ENCODE data around the gene CCDC89.

CCDC89 gene

GRCh38 chr11:85647604-85648299, 38.2 kb downstream of the CCDC89 start, which contains the start of gene TMEM126A (continued):
- no peak for TF ChIP-seq ZNF140 (tag by site-specific recombination; IDR thresholded peaks at IDR 0.05)
- TF ChIP-seq ZNF596 (tag by site-specific recombination; IDR thresholded peaks at IDR 0.05), result no peak
- no peak for TF ChIP-seq ZNF658 (tag by site-specific recombination; IDR thresholded peaks at IDR 0.05)
- no peak for TF ChIP-seq ZNF169 (tag by site-specific recombination; IDR thresholded peaks at IDR 0.05)
- no peak for TF ChIP-seq TSHZ1 (tag by site-specific recombination; IDR thresholded peaks at IDR 0.05; ENCODE audit: borderline replicate concordance)
- TF ChIP-seq ZNF341 (tag by site-specific recombination; IDR thresholded peaks at IDR 0.05; ENCODE audit: low read depth), result peak; percentile 67
- no peak for TF ChIP-seq ZNF266 (tag by site-specific recombination; IDR thresholded peaks at IDR 0.05; ENCODE audit: low read depth)
- TF ChIP-seq ATF2 (tag by site-specific recombination; IDR thresholded peaks at IDR 0.05; ENCODE audit: low read depth), result no peak
- no peak for TF ChIP-seq SCRT2 (tag by site-specific recombination; IDR thresholded peaks at IDR 0.05)
- no peak for TF ChIP-seq GLI2 (tag by site-specific recombination; IDR thresholded peaks at IDR 0.05; ENCODE audit: borderline replicate concordance, low read depth)
- TF ChIP-seq ZNF18 (tag by site-specific recombination; IDR thresholded peaks at IDR 0.05), result no peak
- TF ChIP-seq IKZF3 (tag by site-specific recombination; IDR thresholded peaks at IDR 0.05), result no peak
- 0 out of 2 replicates have a peak, but pooled peaks have one; percentile 14 for TF ChIP-seq ZNF843 (tag by site-specific recombination; IDR thresholded peaks at IDR 0.05)
- TF ChIP-seq ZNF292 (tag by site-specific recombination; IDR thresholded peaks at IDR 0.05; ENCODE audit: borderline replicate concordance, low read depth), result no peak
- TF ChIP-seq GFI1B (tag by site-specific recombination; IDR thresholded peaks at IDR 0.05), result no peak
- TF ChIP-seq PRDM4 (tag by site-specific recombination; IDR thresholded peaks at IDR 0.05), result no peak
- peak; percentile 62 for TF ChIP-seq PATZ1 (tag by site-specific recombination; IDR thresholded peaks at IDR 0.05)
- TF ChIP-seq ZFHX2 (tag by site-specific recombination; conservative IDR thresholded peaks at IDR 0.05), result peak; percentile 88
- no peak for TF ChIP-seq ZBTB8A (tag by site-specific recombination; IDR thresholded peaks at IDR 0.05)
- 0 out of 2 replicates have a peak, but pooled peaks have one; percentile 12 for TF ChIP-seq ZNF692 (tag by site-specific recombination; IDR thresholded peaks at IDR 0.05)
- TF ChIP-seq ZNF416 (tag by site-specific recombination; IDR thresholded peaks at IDR 0.05), result no peak
- TF ChIP-seq EGR2 (tag by site-specific recombination; IDR thresholded peaks at IDR 0.05; ENCODE audit: low read depth), result peak; percentile 64
- TF ChIP-seq SETDB1 (IDR thresholded peaks at IDR 0.05; ENCODE audit: insufficient read length, low read length), result no peak
- peak; percentile 62 for TF ChIP-seq ZBTB17 (tag by site-specific recombination; IDR thresholded peaks at IDR 0.05)
- peak; percentile 55; the same call in 1 of the 2 replicates for TF ChIP-seq ZNF366 (tag by site-specific recombination; conservative IDR thresholded peaks at IDR 0.05)
- no peak for TF ChIP-seq MEIS1 (CRISPR knock-in tag; IDR thresholded peaks at IDR 0.05; ENCODE audit: borderline replicate concordance)
- TF ChIP-seq ZNF624 (tag by site-specific recombination; IDR thresholded peaks at IDR 0.05), result no peak
